Measurements from ENCODE around the gene DISP2. TPM values are rescaled to one million over a fixed set of nuclear protein-coding genes. Genes with fewer than 3 reads are reported as not detected.

DISP2 gene
- total and polyA plus RNA-seq, 9 of the 15 experiments (the other 6 are each of a cell fraction or from before 2014, with no cell fraction given) = 0.06 to 0.89 (median 0.15) TPM; not detected in 1

- TF ChIP-seq TAF15 (IDR thresholded peaks at IDR 0.05; ENCODE audit: low read depth, low read length) (no peak), ZKSCAN1 (IDR thresholded peaks at IDR 0.05; ENCODE audit: low read depth, low read length) (no peak), HMGN3 (IDR thresholded peaks at IDR 0.05; ENCODE audit: borderline replicate concordance, extremely low read depth, insufficient read length, low read depth, low read length) (peak; percentile 86), ZNF76 (CRISPR knock-in tag; IDR thresholded peaks at IDR 0.05; ENCODE audit: borderline replicate concordance) (no peak), MEF2D (tag; conservative IDR thresholded peaks at IDR 0.05; ENCODE audit: low read depth) (no peak), EP400 (IDR thresholded peaks at IDR 0.05) (no peak), NCOA4 (IDR thresholded peaks at IDR 0.05; ENCODE audit: partially characterized antibody) (no peak), ZFP36 (IDR thresholded peaks at IDR 0.05; ENCODE audit: low read depth, low read length, partially characterized antibody) (no peak), ARNT (IDR thresholded peaks at IDR 0.05) (no peak), FOS (IDR thresholded peaks at IDR 0.05; ENCODE audit: extremely low read depth, insufficient read length) (no peak), CEBPG (CRISPR knock-in tag; IDR thresholded peaks at IDR 0.05) (no peak), CEBPG (tag; conservative IDR thresholded peaks at IDR 0.05 in 1 of 2, IDR thresholded peaks at IDR 0.05 in 1 of 2) (no peak), EZH2 (IDR thresholded peaks at IDR 0.05; ENCODE audit: borderline replicate concordance, low read depth, low read length) (no peak), ZNF224 (CRISPR knock-in tag; IDR thresholded peaks at IDR 0.05) (no peak), ZNF133 (CRISPR knock-in tag; IDR thresholded peaks at IDR 0.05) (no peak)
- TF ChIP-seq, protein P1, sequence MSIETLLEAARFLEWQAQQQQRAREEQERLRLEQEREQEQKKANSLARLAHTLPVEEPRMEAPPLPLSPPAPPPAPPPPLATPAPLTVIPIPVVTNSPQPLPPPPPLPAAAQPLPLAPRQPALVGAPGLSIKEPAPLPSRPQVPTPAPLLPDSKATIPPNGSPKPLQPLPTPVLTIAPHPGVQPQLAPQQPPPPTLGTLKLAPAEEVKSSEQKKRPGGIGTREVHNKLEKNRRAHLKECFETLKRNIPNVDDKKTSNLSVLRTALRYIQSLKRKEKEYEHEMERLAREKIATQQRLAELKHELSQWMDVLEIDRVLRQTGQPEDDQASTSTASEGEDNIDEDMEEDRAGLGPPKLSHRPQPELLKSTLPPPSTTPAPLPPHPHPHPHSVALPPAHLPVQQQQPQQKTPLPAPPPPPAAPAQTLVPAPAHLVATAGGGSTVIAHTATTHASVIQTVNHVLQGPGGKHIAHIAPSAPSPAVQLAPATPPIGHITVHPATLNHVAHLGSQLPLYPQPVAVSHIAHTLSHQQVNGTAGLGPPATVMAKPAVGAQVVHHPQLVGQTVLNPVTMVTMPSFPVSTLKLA (conservative IDR thresholded peaks at IDR 0.05) = peak; percentile 81 to 87
- TF ChIP-seq, protein P2, sequence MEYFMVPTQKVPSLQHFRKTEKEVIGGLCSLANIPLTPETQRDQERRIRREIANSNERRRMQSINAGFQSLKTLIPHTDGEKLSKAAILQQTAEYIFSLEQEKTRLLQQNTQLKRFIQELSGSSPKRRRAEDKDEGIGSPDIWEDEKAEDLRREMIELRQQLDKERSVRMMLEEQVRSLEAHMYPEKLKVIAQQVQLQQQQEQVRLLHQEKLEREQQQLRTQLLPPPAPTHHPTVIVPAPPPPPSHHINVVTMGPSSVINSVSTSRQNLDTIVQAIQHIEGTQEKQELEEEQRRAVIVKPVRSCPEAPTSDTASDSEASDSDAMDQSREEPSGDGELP (CRISPR knock-in tag; IDR thresholded peaks at IDR 0.05; ENCODE audit: borderline replicate concordance) = peak; percentile 80
These were observed 69.2 kb downstream of the DISP2 start (continued) for GRCh38 chr15:40427188-40427587.

Data from K562 (cell line).